T-helper 22 cell (primary cell): ENCODE results near the gene AKAP6.
"Not testable (repeated sequence)": the region's sequence is repeated elsewhere in the genome, so short reads cannot be mapped to it uniquely, and the experiment has no call there.

ENCODE experiments used
- DNase-seq: peaks from one replicate; pipeline ENCODE4 v3.0.0-alpha.2; 2020; ENCODE audit warnings: low read depth

AKAP6 gene

GRCh38 chr14:32761381-32761968 is 432.4 kb downstream of the AKAP6 start:
- DNase-seq, result no peak

DNA sequence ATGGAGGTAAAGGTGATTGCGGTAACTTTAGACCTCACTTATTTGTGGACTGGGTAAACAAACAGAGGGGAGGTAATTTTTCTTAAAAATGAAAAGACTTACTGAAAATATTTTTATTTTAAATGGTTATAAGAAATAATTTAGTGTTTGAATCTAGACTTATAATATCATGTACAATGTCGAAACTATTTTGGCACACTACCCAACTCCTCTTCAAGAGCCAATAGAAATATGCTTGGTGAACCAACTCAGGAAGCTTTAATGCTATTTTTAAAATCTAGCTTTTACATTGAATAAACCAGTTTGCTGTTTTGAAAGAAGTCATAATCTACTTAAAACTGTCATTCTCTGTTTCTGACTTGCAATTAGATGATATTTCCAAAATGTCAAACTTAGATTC is 433.8 kb downstream of the AKAP6 start:
- DNase-seq, result no peak

DNA sequence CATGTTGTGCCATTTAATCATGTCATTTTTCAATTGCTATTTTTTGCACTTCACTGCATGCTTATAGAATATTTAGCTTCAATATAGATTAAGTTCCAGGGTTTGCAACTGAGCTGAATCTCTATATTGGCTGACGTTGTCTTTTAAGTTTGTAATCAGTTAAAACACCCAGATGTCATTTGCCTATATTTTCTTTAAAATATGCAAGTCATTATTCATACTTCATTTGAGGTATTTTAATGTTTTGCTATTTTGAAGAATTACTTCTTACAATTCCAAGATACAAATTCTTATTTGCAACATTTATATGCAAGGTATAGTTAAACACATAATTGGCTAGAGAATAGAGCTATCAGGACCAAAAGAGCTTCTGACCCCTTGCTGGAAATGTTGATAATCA is 434.6 kb downstream of the AKAP6 start:
- DNase-seq, result no peak

GRCh38 chr14:32764131-32764530 is 435.0 kb downstream of the AKAP6 start:
- DNase-seq, result no peak

- DNase-seq, result no peak
These were observed 441.3 kb downstream of the AKAP6 start for GRCh38 chr14:32770422-32770821.

DNA sequence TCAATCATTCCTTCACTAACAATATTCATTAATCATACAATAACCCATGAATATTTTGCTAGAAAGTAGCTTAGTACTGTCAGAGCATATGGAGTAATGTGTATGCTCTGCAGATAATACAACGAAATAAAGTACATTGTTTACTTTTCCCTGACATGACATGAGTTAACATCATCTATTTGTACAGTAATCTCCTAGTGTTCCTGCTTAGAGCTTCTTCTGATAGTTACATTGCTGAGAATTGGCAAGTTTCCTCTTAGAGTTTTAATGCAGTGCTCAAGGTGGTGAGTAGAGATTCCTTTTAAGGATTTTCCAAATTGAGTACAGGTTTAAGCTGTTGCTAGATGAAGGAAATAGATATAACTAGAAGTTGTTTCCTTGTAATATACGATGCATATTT is 445.1 kb downstream of the AKAP6 start:
- DNase-seq, result no peak

GRCh38 chr14:32779840-32780239 is 450.7 kb downstream of the AKAP6 start:
- DNase-seq, result no peak

DNA sequence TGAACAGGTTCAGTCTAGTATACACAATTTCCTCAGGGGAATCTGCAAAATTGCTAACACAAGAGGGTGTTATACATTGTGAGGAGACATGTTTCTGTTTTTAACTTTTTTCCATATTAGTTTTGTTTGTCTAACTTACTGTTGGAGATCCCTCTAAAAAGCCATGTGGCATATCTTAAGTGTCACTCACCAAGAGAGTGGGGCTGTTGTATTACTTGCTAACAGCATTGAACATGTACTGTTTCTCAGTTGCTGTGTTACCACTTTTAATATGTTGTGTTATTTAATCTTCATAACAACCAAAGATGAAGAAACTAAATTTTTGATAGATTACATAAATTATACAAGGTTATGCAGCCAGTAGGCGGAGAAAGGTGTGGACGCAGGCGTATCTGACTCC is 455.3 kb downstream of the AKAP6 start:
- no peak for DNase-seq

GRCh38 chr14:32785585-32785984 is 456.5 kb downstream of the AKAP6 start:
- no peak for DNase-seq

GRCh38 chr14:32786886-32787285 is 457.8 kb downstream of the AKAP6 start:
- DNase-seq, result no peak

- not testable (repeated sequence) for DNase-seq
These were observed 463.9 kb downstream of the AKAP6 start for GRCh38 chr14:32793033-32793432.

- DNase-seq, result no peak
These were observed 471.2 kb downstream of the AKAP6 start for GRCh38 chr14:32800320-32800719.

DNA sequence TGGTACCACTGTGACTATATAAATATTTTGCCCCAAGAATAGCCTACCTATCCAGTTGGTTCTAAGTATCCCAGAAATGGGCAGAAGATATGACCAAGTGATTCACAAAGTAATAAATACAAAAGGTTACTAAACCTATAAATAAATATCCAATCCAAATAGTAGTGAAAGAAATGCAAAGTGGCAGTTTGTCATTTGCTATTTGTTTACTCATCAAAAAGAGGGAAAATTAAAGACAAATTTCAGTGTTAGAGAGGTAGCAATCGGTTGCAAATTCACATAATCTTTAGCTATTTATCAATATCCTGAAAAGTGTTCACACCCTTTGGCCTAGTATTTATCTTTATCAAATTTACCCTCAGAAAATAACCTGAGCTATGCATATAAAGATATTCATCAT is 473.2 kb downstream of the AKAP6 start:
- no peak for DNase-seq

GRCh38 chr14:32805979-32806378 is 476.9 kb downstream of the AKAP6 start:
- no peak for DNase-seq

DNA sequence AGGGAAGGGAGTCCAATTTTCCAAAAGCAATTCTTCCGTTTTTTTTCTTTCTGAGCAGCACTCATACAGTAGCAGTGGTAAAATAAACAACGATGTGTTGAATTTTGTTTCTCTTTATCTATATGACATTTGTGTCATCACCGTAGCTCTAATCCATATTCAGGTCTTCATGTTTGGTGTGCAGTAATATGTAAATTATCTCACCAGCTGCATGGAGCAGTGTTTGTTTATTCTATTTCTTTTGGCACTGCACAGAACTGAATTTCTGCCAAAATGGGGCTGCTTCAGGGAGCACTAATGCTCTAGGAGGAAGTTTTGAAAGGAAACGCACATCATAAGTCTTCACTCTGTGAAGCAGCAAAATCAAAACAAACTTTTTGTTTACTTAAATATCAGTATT is 479.5 kb downstream of the AKAP6 start:
- no peak for DNase-seq

DNA sequence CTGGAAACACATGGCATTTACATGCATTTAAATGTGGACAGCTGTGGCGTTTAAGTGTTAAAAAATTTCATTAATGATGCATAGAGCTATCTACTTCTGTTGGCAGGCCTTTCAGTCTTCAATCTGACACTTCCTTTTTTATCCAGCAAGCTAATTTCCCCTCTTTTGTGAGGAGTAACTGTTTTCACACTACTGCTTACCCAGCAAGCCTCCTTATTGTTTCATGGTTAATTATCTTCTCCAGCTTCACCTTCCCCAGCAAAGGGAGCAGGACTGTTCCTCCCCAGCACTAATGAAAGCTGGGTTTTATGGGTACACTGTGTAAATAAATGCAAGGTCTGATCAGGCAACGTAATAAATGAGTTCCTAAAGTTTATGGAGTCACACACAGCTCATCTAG is 480.2 kb downstream of the AKAP6 start:
- no peak for DNase-seq

- no peak for DNase-seq
These were observed 484.3 kb downstream of the AKAP6 start for GRCh38 chr14:32813401-32813800.

DNA sequence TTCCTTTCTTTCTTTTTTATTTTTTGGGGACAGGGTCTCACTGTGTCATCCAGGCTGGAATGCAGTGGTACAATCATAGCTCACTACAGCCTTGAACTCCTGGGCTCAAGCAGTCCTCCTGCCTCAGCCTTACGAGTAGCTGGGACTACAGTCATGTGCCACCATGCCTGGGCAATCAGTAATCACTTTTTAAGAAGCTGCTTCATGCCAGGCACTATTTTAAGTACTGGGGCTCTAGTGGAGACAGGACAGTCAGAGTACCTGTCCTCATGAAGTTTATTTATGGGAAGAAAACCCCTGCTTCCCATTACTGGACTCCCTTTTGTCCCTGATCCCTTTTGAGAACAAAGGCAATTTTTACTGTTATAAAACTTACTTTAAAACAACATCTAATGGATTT is 485.6 kb downstream of the AKAP6 start:
- no peak for DNase-seq

GRCh38 chr14:32816588-32816987 is 487.5 kb downstream of the AKAP6 start:
- DNase-seq, result no peak

DNA sequence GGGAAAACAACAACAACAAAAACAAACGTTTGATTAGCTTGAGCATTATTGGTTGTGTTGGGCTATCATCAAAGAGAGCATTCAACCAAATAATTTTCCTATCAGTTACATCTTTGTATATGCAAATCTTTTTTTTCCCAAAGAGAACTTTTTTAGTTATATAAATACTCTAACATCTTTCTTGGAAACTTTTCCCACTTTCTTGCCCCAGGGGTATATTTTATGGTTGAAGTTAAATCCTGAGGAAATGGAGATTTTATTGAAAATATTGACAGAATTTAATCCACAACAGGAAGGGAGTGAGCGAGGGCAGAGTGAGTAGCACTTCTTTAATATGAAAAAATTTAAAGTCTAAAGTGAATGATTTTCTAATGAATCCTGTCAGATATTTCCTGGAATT is 488.7 kb downstream of the AKAP6 start:
- no peak for DNase-seq

DNA sequence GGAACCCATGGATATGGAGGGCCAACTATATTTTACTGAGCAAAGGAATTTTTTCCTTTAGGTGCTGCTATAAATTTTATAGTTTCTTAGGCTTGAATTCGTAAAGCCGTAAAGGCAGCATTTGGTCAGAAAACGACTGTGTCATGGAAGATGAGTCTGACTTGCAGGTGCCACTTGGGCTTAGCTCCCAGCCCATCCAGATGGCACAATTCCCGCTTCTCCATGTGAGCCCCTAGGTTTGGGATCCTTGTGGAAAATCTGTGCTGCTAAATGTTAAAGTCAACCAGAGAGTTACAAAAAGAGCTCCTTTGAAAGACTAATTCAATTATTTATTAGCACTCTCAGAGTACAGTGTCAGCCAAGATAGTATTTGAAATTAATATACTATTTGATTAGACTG is 489.5 kb downstream of the AKAP6 start:
- DNase-seq, result no peak

GRCh38 chr14:32820181-32820580 is 491.1 kb downstream of the AKAP6 start:
- no peak for DNase-seq

- DNase-seq, result no peak
These were observed 491.6 kb downstream of the AKAP6 start for GRCh38 chr14:32820682-32821081.

GRCh38 chr14:32821964-32822653 is 493.0 kb downstream of the AKAP6 start:
- DNase-seq, result no peak
